Activated CD8-positive, alpha-beta T cell treated with anti-CD3 and anti-CD28 coated beads for 36 hours (primary cell): Measurements from ENCODE around the gene CACNA1S. TPM values are rescaled to one million over a fixed set of nuclear protein-coding genes. Genes with fewer than 3 reads are reported as not detected.

Experiments
- ATAC-seq: fragments of 200-7000 bp; cut with Tn5 transposase; one replicate; pipeline ENCODE4 v1.10.0; 2021; ENCODE audit warnings: mild to moderate bottlenecking, moderate library complexity
- CTCF ChIA-PET: fragments of 350-600 bp; sonication (Branson Sonifier 250); formaldehyde crosslinking; loops from one replicate; lab custom pipeline; 2021; ENCODE audit warnings: antibody characterized with exemption; lab: Charles Lee
- POLR2A ChIA-PET: fragments of 350-600 bp; sonication (Branson Sonifier 250); formaldehyde crosslinking; loops from one replicate; lab custom pipeline; 2021; ENCODE audit warnings: antibody characterized with exemption; lab: Charles Lee
- DNase-seq: peaks from one replicate; pipeline ENCODE4 v3.0.0-alpha.2; 2020
- H3K27ac Mint-ChIP-seq: one replicate; pipeline ENCODE4 v1.8.0; 2021; ENCODE audit warnings: mild to moderate bottlenecking, mixed read lengths
- H3K27me3 Mint-ChIP-seq: one replicate; pipeline ENCODE4 v1.8.0; 2021; ENCODE audit warnings: mixed read lengths
- H3K36me3 Mint-ChIP-seq: one replicate; pipeline ENCODE4 v1.8.0; 2021; ENCODE audit warnings: low read depth, mixed read lengths
- H3K4me1 Mint-ChIP-seq: one replicate; pipeline ENCODE4 v1.8.0; 2021; ENCODE audit warnings: low read depth, mixed read lengths
- H3K4me3 Mint-ChIP-seq: one replicate; pipeline ENCODE4 v1.8.0; 2021; ENCODE audit warnings: mild to moderate bottlenecking, moderate library complexity, mixed read lengths
- H3K9me3 Mint-ChIP-seq: one replicate; pipeline ENCODE4 v1.8.0; 2021; ENCODE audit warnings: mixed read lengths
- intact Hi-C: fragments of 100-400 bp; cut with micrococcal nuclease; formaldehyde crosslinking; loops from one replicate; pipeline ENCODE4 v1.10.0; 2022
- total RNA-seq, 2 experiments: library from RNA; stranded (reverse); gene quantifications; one replicate each; pipeline ENCODE4 v1.2.3, GENCODE V29; 2021
- TF ChIP-seq, protein P1 (sequence below): fragments of 200-600 bp; IDR thresholded peaks from one replicate; pipeline ENCODE4 v1.8.0; 2022; ENCODE audit warnings: antibody characterized with exemption, mild to moderate bottlenecking

Gene CACNA1S
- total RNA-seq, 2 experiments from 2014 or later, result not detected

DNA sequence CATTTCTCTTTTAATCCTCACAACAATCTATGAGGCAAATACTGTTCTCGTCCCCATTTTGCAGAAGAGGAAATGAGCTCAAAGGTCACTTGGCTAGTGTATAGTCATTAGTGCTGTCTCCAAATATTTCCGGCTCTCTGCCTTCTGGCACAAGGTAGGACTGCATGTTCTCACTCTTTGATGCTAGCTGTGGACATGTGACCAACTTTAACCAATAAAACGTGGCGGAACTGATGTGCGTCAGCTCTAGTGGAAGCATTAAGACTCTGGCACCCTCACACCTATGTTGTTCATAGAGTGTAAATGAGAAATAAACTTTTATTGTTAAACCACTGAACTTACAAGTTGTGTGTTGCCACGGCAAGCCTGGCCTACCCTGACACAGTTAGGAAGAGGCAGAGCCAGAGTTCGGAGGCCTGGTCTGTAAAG lies 83.8 kb downstream of the CACNA1S start:
- DNase-seq (no peak), ATAC-seq (no peak)
- Mint-ChIP-seq H3K9me3 (no peaks in the 10 kb centered on the region), H3K27me3 (no peaks in the 10 kb centered on the region), H3K27ac (no peak overlapping the region), H3K4me1 (peaks cover 37% of the 10 kb centered on the region), H3K36me3 (no peaks in the 10 kb centered on the region), H3K4me3 (no peak overlapping the region)
- intact Hi-C loops, result no loop called here
- ChIA-PET POLR2A (interaction anchor here (1.1 kb wide), 1 partner anchor 8 kb away, joined by 4 read pairs; no protein-coding TSS in a partner anchor), CTCF (interaction anchor here (1.2 kb wide), 1 partner anchor 47 kb away, joined by 3 read pairs; no protein-coding TSS in a partner anchor)
- TF ChIP-seq, protein P1, sequence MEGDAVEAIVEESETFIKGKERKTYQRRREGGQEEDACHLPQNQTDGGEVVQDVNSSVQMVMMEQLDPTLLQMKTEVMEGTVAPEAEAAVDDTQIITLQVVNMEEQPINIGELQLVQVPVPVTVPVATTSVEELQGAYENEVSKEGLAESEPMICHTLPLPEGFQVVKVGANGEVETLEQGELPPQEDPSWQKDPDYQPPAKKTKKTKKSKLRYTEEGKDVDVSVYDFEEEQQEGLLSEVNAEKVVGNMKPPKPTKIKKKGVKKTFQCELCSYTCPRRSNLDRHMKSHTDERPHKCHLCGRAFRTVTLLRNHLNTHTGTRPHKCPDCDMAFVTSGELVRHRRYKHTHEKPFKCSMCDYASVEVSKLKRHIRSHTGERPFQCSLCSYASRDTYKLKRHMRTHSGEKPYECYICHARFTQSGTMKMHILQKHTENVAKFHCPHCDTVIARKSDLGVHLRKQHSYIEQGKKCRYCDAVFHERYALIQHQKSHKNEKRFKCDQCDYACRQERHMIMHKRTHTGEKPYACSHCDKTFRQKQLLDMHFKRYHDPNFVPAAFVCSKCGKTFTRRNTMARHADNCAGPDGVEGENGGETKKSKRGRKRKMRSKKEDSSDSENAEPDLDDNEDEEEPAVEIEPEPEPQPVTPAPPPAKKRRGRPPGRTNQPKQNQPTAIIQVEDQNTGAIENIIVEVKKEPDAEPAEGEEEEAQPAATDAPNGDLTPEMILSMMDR, result no peak

DNA sequence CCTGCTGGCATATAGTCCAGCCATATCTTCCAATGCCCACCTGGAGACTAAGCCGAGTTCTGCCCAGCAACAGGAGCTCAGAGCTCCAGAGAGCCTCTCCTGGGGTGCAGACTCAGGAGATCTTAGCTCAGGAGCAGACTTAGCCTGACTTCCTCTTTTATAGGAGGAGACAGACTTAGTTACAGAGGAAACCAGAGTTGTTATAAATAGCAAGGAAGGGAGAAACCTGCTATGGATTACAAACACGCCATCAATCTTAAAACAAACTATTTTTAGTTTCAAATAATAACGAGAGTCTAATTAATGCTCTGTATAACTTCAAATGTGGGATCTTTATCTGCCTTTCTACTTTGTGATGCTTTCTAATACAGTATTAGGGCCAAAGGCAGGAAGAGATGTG lies 85.4 kb downstream of the CACNA1S start:
- H3K27me3 Mint-ChIP-seq, result no peaks in the 10 kb centered on the region
- H3K36me3 Mint-ChIP-seq, result peaks cover 11% of the 10 kb centered on the region
- no peaks in the 10 kb centered on the region for H3K9me3 Mint-ChIP-seq
- TF ChIP-seq, protein P1, result no peak
- H3K27ac Mint-ChIP-seq, result no peak overlapping the region
- intact Hi-C loops, result no loop called here
- DNase-seq (no peak), ATAC-seq (no peak)
- POLR2A ChIA-PET, result interaction anchor here (1.6 kb wide), 1 partner anchor 11 kb away, joined by 10 read pairs; no protein-coding TSS in a partner anchor
- peaks cover 38% of the 10 kb centered on the region for H3K4me1 Mint-ChIP-seq
- CTCF ChIA-PET, result interaction anchor here (0.8 to 10.7 kb wide), 10 partner anchors 9 to 88 kb away, joined by 3 to 109 read pairs (median 20); no protein-coding TSS in a partner anchor
- H3K4me3 Mint-ChIP-seq, result no peak overlapping the region

DNA sequence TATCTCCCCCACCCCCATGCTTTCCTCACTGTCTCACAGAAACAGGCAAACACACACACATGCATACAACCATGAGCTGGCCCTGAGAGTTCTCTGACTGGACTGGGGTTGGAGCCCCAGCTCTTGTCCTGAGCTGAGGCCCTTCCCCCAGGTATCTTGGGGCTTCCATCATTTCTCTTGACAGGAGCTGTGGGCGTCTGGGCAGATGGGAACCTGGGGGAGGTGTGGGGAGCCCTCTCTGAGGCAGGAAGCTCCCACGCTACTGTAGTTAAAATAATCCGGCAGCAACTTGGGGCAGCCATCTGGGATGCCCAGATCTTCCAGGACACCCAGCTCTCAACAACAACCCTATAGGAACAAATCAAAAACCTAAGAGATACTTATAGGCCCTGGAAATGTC lies 86.0 kb downstream of the CACNA1S start:
- ATAC-seq, result no peak
- Mint-ChIP-seq H3K4me3 (no peak overlapping the region), H3K36me3 (peaks cover 14% of the 10 kb centered on the region), H3K9me3 (no peaks in the 10 kb centered on the region), H3K27ac (peak overlapping the region; percentile 50), H3K27me3 (no peaks in the 10 kb centered on the region), H3K4me1 (peaks cover 40% of the 10 kb centered on the region)
- intact Hi-C loops, result no loop called here
- POLR2A ChIA-PET, result interaction anchor here (1.2 to 1.6 kb wide), 3 partner anchors 10 to 356 kb away, joined by 3 to 10 read pairs (median 4); no protein-coding TSS in a partner anchor
- CTCF ChIA-PET, result interaction anchor here (0.6 to 10.7 kb wide), 14 partner anchors 9 to 169 kb away, joined by 3 to 109 read pairs (median 4); no protein-coding TSS in a partner anchor
- TF ChIP-seq, protein P1, result no peak
- no peak for DNase-seq

DNA sequence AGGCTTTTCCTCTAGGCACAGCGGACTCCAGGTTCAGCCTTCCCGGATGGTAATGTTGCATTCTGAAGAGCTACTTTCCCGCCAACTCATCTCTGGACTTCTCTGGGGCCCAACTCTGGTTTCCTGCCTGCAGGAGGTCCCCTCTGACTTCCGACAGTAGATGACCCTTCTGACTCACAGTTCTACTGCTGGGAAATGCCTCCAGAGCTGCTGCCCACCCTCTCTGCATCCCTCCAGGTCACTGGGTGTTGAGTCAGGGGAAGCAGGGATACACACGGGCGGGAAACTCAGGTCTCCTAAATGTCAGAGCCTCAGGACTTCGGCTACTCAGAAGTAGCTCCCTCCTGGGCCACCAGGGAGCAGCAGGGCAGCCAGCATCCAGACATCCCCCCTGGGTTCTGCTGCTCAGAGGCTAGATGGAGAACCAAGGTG lies 86.6 kb downstream of the CACNA1S start:
- POLR2A ChIA-PET, result interaction anchor here (0.7 to 1.6 kb wide), 8 partner anchors 10 to 355 kb away, joined by 3 to 10 read pairs (median 3); no protein-coding TSS in a partner anchor

More for the DNA sequence above, 86.6 kb downstream of the CACNA1S start:
- Mint-ChIP-seq H3K27ac (no peak overlapping the region), H3K4me1 (peaks cover 44% of the 10 kb centered on the region), H3K4me3 (no peak overlapping the region), H3K36me3 (peaks cover 17% of the 10 kb centered on the region), H3K9me3 (no peaks in the 10 kb centered on the region), H3K27me3 (no peaks in the 10 kb centered on the region)
- TF ChIP-seq, protein P1, result no peak
- intact Hi-C loops, result no loop called here
- DNase-seq (peak; percentile 51), ATAC-seq (no peak)
- CTCF ChIA-PET, result interaction anchor here (0.6 to 10.7 kb wide), 15 partner anchors 10 to 168 kb away, joined by 3 to 109 read pairs (median 5); no protein-coding TSS in a partner anchor
